Calu3 (cell line): ENCODE results near the gene CDHR4. TPM values are rescaled to one million over a fixed set of nuclear protein-coding genes. Genes with fewer than 3 reads are reported as not detected.

ENCODE experiments used
- Bru-seq: library from RNA; stranded (reverse); fragments of 400-500 nt; gene quantifications from one replicate; lab custom pipeline; 2021; lab: Mats Ljungman, UMichigan
- BruChase-seq, 2 experiments: library from RNA; stranded (reverse); fragments of 400-500 nt; gene quantifications; one replicate each; lab custom pipeline; 2021; lab: Mats Ljungman, UMichigan
- BruUV-seq: library from RNA; stranded (reverse); fragments of 400-500 nt; replicated peaks from 2 replicates; lab custom pipeline; 2021; lab: Mats Ljungman, UMichigan
- CTCF ChIA-PET: fragments of 300-600 bp; sonication (Branson Sonifier 250); formaldehyde crosslinking; loops from one replicate; lab custom pipeline; 2022; ENCODE audit warnings: antibody characterized with exemption; lab: Charles Lee
- DNase-seq: peaks from one replicate; pipeline ENCODE4 v3.0.0; 2022
- H3K27ac Mint-ChIP-seq: one replicate; pipeline ENCODE4 v1.8.0; 2022; ENCODE audit warnings: mixed read lengths; ENCODE audit not compliant: unreplicated experiment
- H3K27me3 Mint-ChIP-seq: one replicate; pipeline ENCODE4 v1.8.0; 2022; ENCODE audit warnings: mixed read lengths; ENCODE audit not compliant: unreplicated experiment
- H3K36me3 Mint-ChIP-seq: one replicate; pipeline ENCODE4 v1.8.0; 2022; ENCODE audit warnings: mild to moderate bottlenecking, moderate library complexity, mixed read lengths; ENCODE audit not compliant: insufficient read depth, unreplicated experiment
- H3K4me1 Mint-ChIP-seq: one replicate; pipeline ENCODE4 v1.8.0; 2022; ENCODE audit warnings: mild to moderate bottlenecking, low read depth, mixed read lengths; ENCODE audit not compliant: unreplicated experiment
- H3K4me3 Mint-ChIP-seq: one replicate; pipeline ENCODE4 v1.8.0; 2022; ENCODE audit warnings: mild to moderate bottlenecking, low read depth, moderate library complexity, mixed read lengths; ENCODE audit not compliant: unreplicated experiment
- H3K9me3 Mint-ChIP-seq: one replicate; pipeline ENCODE4 v1.8.0; 2022; ENCODE audit warnings: low read depth, mixed read lengths; ENCODE audit not compliant: unreplicated experiment
- CTCF ChIP-seq: fragments of 200-600 bp; IDR thresholded peaks from one replicate; pipeline ENCODE4 v1.8.0; 2022; ENCODE audit warnings: antibody characterized with exemption; ENCODE audit not compliant: unreplicated experiment
- intact Hi-C: fragments of 100-400 bp; cut with micrococcal nuclease; formaldehyde crosslinking; loops from one replicate; pipeline ENCODE4 v1.10.0; 2022; ENCODE audit not compliant: unreplicated experiment
- long read RNA-seq: library from polyadenylated mRNA; stranded (forward); transcript quantifications from one replicate; pipeline ENCODE4 v2.0.0, GENCODE V29; 2022
- total RNA-seq: library from RNA; stranded (reverse); gene quantifications from 2 replicates; pipeline ENCODE4 v1.2.3, GENCODE V29; 2022

The CDHR4 gene
- not detected in 2 replicates for total RNA-seq
- percentile 14 among the genes with signal in this experiment for Bru-seq, nascent RNA
- BruChase-seq, experiment 1, labeled RNA remaining after a 6-hour chase, result percentile 20 among the genes with signal in this experiment
- percentile 14 among the genes with signal in this experiment for BruChase-seq, experiment 2, labeled RNA remaining after a 2-hour chase
- long read RNA-seq, result 0 reads

DNA sequence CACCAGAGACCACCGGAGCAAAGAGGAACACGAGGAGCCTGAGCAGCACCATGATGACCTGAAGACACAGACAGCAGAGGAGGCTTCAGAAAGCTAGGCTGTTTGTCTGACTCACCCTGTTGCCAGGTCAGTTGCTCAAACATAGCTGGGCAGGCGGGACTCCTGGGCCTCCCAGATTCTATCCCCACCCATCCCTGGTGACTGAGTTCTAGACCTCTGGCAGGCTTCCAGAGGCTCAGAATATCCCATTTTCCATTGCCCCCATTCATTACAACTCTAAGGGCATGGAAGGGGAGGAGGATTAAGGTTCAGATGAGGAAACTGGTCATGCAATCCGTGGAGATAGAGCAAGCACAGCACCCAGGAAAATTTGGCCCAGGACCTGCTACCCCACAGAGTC is at the start of gene CDHR4:
TSS of gene CDHR4 (minus strand) at position 113 of the 400 bp plus-strand sequence. CDS start at position 52, 61 bp downstream.
- Mint-ChIP-seq H3K9me3 (no peaks in the 10 kb centered on the region), H3K27me3 (peaks cover 29% of the 10 kb centered on the region), H3K27ac (no peak within 1 kb of the TSS), H3K4me3 (no peak within 1 kb of the TSS), H3K36me3 (peaks cover 12% of the 10 kb centered on the region), H3K4me1 (peaks cover 12% of the 10 kb centered on the region)
- BruUV-seq, result no TSS peak
- TF ChIP-seq CTCF, result no peak
- intact Hi-C loops, result loop anchor here (5.0 kb wide), 2 partner anchors 38 to 108 kb away; no protein-coding TSS in a partner anchor
- CTCF ChIA-PET, result no interaction called here
- DNase-seq, result peak; percentile 54

DNA sequence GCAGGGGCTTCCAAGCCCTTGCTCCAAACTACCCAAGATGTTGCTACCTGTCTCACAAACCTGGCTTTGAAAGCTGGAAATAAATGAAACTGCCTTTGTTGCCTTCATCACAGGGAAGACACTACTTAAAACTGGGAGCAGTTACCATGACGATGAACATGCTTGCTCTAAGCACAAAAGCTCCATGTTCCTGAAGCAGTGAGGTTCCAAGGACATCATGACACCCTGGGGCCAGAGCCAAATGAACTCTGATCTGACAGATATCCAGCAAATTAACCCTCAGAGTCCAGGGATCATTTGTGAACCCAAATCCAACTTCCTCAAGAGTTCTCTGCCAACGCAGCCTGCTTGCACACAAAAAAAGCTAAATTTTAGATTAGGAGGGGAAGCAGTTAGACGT is 46.0 kb upstream of the CDHR4 start:
- H3K27ac Mint-ChIP-seq, result no peak overlapping the region
- H3K4me1 Mint-ChIP-seq, result peaks cover 9% of the 10 kb centered on the region
- CTCF ChIA-PET, result interaction anchor here (0.5 kb wide), 1 partner anchor 54 kb away, joined by 4 read pairs; no protein-coding TSS in a partner anchor
- DNase-seq, result no peak
- intact Hi-C loops, result no loop called here
- H3K27me3 Mint-ChIP-seq, result no peaks in the 10 kb centered on the region
- no peak for TF ChIP-seq CTCF
- BruUV-seq, result no TSS peak
- H3K36me3 Mint-ChIP-seq, result peaks cover 6% of the 10 kb centered on the region
- H3K4me3 Mint-ChIP-seq, result no peak overlapping the region
- H3K9me3 Mint-ChIP-seq, result no peaks in the 10 kb centered on the region

GRCh38 chr3:49844464-49845183 is 45.0 kb upstream of the CDHR4 start:
- Mint-ChIP-seq H3K4me1 (peaks cover 9% of the 10 kb centered on the region), H3K36me3 (peaks cover 6% of the 10 kb centered on the region), H3K27me3 (no peaks in the 10 kb centered on the region), H3K4me3 (no peak overlapping the region), H3K9me3 (no peaks in the 10 kb centered on the region), H3K27ac (no peak overlapping the region)
- no TSS peak for BruUV-seq
- TF ChIP-seq CTCF, result no peak
- DNase-seq, result no peak
- CTCF ChIA-PET, result no interaction called here
- intact Hi-C loops, result no loop called here

GRCh38 chr3:49842843-49843517 is 43.3 kb upstream of the CDHR4 start:
- CTCF ChIA-PET, result no interaction called here
- Mint-ChIP-seq H3K27me3 (no peaks in the 10 kb centered on the region), H3K9me3 (no peaks in the 10 kb centered on the region), H3K4me1 (peaks cover 9% of the 10 kb centered on the region), H3K27ac (no peak overlapping the region), H3K36me3 (peaks cover 12% of the 10 kb centered on the region), H3K4me3 (no peak overlapping the region)
- BruUV-seq, result no TSS peak
- no peak for TF ChIP-seq CTCF
- no peak for DNase-seq
- intact Hi-C loops, result no loop called here
